MM.1S (cell line): ENCODE measurements around the gene PCSK1N.
"Not testable (repeated sequence)": the region's sequence is repeated elsewhere in the genome, so short reads cannot be mapped to it uniquely, and the experiment has no call there.

ENCODE experiments used
- DNase-seq: peaks from one replicate; pipeline ENCODE4 v3.0.0-alpha.2; 2015
- H2AFZ ChIP-seq: fragments of 300-600 bp; sonication (generic); 2 replicates; pipeline ENCODE4 v1.6.0; 2016; ENCODE audit warnings: antibody characterized with exemption, low read length
- H3F3A ChIP-seq: fragments of 300-600 bp; sonication (generic); 2 replicates; pipeline ENCODE4 v1.6.1; 2016; ENCODE audit warnings: mild to moderate bottlenecking, antibody characterized with exemption, low read length, moderate library complexity, mixed read lengths; ENCODE audit not compliant: insufficient read depth
- H3K27ac ChIP-seq: fragments of 300-600 bp; sonication (generic); 2 replicates; pipeline ENCODE4 v1.5.1; 2016; ENCODE audit warnings: mild to moderate bottlenecking, low read length
- H3K27me3 ChIP-seq: fragments of 300-600 bp; sonication (generic); replicated peaks from 2 replicates; pipeline ENCODE4 v1.6.0; 2016; ENCODE audit warnings: low read length; ENCODE audit not compliant: insufficient read depth
- H3K36me3 ChIP-seq: fragments of 300-600 bp; sonication (generic); replicated peaks from 2 replicates; pipeline ENCODE4 v1.6.1; 2016; ENCODE audit warnings: mild to moderate bottlenecking, low read length, mixed read lengths; ENCODE audit not compliant: insufficient read depth
- H3K4me1 ChIP-seq: fragments of 300-600 bp; sonication (generic); 2 replicates; pipeline ENCODE4 v1.6.1; 2016; ENCODE audit warnings: low read length, mixed read lengths
- H3K4me2 ChIP-seq: fragments of 300-600 bp; sonication (generic); 2 replicates; pipeline ENCODE4 v1.6.0; 2016; ENCODE audit warnings: low read depth, low read length
- H3K4me3 ChIP-seq: fragments of 300-600 bp; sonication (generic); 2 replicates; pipeline ENCODE4 v1.5.1; 2016; ENCODE audit warnings: low read length, mixed read lengths
- H3K79me2 ChIP-seq: fragments of 300-600 bp; sonication (generic); 2 replicates; pipeline ENCODE4 v1.6.1; 2016; ENCODE audit warnings: mixed run types, low read length, mixed read lengths
- H3K9ac ChIP-seq: fragments of 300-600 bp; sonication (generic); 2 replicates; pipeline ENCODE4 v1.6.1; 2016; ENCODE audit warnings: low read length, mixed read lengths
- H3K9me2 ChIP-seq: fragments of 300-600 bp; sonication (generic); replicated peaks from 2 replicates; pipeline ENCODE4 v1.6.1; 2016; ENCODE audit warnings: mild to moderate bottlenecking, low read length, mixed read lengths; ENCODE audit not compliant: insufficient read depth
- H3K9me3 ChIP-seq: fragments of 300-600 bp; sonication (generic); replicated peaks from 2 replicates; pipeline ENCODE4 v1.6.1; 2016; ENCODE audit warnings: mild to moderate bottlenecking, low read length, mixed read lengths; ENCODE audit not compliant: insufficient read depth
- H4K20me1 ChIP-seq: fragments of 300-600 bp; sonication (generic); 2 replicates; pipeline ENCODE4 v1.6.1; 2016; ENCODE audit warnings: mild to moderate bottlenecking, low read length, moderate library complexity, mixed read lengths; ENCODE audit not compliant: insufficient read depth
- CTCF ChIP-seq: fragments of 300-600 bp; sonication (generic); IDR thresholded peaks from 2 replicates; pipeline ENCODE4 v1.5.1; 2016; ENCODE audit warnings: antibody characterized with exemption, low read length, mixed read lengths
- EZH2 ChIP-seq: fragments of 300-600 bp; sonication (generic); optimal IDR thresholded peaks from 2 replicates; pipeline ENCODE3; 2017; ENCODE audit warnings: low read depth, mild to moderate bottlenecking, antibody characterized with exemption, low read length, mixed read lengths
- EZH2phosphoT487 ChIP-seq: fragments of 300-600 bp; sonication (generic); IDR thresholded peaks from 2 replicates; pipeline ENCODE4 v1.6.1; 2018; ENCODE audit warnings: antibody characterized with exemption, low read length

Gene PCSK1N

GRCh38 chrX:48864210-48864609 lies 28.8 kb upstream of the PCSK1N start:
- no peaks in the 10 kb centered on the region for H3K9me2 ChIP-seq
- no peaks in the 10 kb centered on the region for H3F3A ChIP-seq
- H3K9ac ChIP-seq, result no peak overlapping the region
- H3K4me3 ChIP-seq, result no peak overlapping the region
- no peaks in the 10 kb centered on the region for H3K27me3 ChIP-seq
- no peaks in the 10 kb centered on the region for H3K9me3 ChIP-seq
- H3K27ac ChIP-seq, result no peak overlapping the region
- H4K20me1 ChIP-seq, result no peaks in the 10 kb centered on the region
- no peak overlapping the region for H3K4me2 ChIP-seq
- H2AFZ ChIP-seq, result no peak overlapping the region
- DNase-seq, result no peak
- TF ChIP-seq EZH2 (no peak), EZH2phosphoT487 (no peak)
- no peaks in the 10 kb centered on the region for H3K4me1 ChIP-seq
- H3K36me3 ChIP-seq, result no peaks in the 10 kb centered on the region
- no peaks in the 10 kb centered on the region for H3K79me2 ChIP-seq

GRCh38 chrX:48854898-48855297 lies 19.5 kb upstream of the PCSK1N start:
- Histone ChIP-seq H2AFZ (no peak overlapping the region), H3K36me3 (no peaks in the 10 kb centered on the region), H3K4me1 (no peaks in the 10 kb centered on the region), H4K20me1 (no peaks in the 10 kb centered on the region), H3K27ac (no peak overlapping the region), H3F3A (no peaks in the 10 kb centered on the region), H3K79me2 (no peaks in the 10 kb centered on the region), H3K9me3 (no peaks in the 10 kb centered on the region), H3K4me3 (no peak overlapping the region), H3K27me3 (no peaks in the 10 kb centered on the region), H3K9ac (no peak overlapping the region), H3K4me2 (no peak overlapping the region), H3K9me2 (no peaks in the 10 kb centered on the region)
- no peak for DNase-seq
- TF ChIP-seq EZH2 (no peak), CTCF (0 out of 2 replicates have a peak, but pooled peaks have one; percentile 12)

- not testable (repeated sequence) for H3K9ac ChIP-seq, H3K27me3 ChIP-seq, H3F3A ChIP-seq, H3K9me3 ChIP-seq, H3K79me2 ChIP-seq, H2AFZ ChIP-seq, DNase-seq, H3K4me2 ChIP-seq, H3K9me2 ChIP-seq, H4K20me1 ChIP-seq, H3K27ac ChIP-seq, H3K36me3 ChIP-seq, H3K4me3 ChIP-seq, H3K4me1 ChIP-seq
These were observed 18.9 kb upstream of the PCSK1N start for GRCh38 chrX:48854121-48854804.

- not testable (repeated sequence) for H3K27me3 ChIP-seq, H3K4me1 ChIP-seq, H3F3A ChIP-seq, H4K20me1 ChIP-seq, H3K9me3 ChIP-seq, H3K27ac ChIP-seq, H3K79me2 ChIP-seq, H3K9me2 ChIP-seq, H2AFZ ChIP-seq, H3K9ac ChIP-seq, H3K36me3 ChIP-seq, DNase-seq, H3K4me2 ChIP-seq, H3K4me3 ChIP-seq
These were observed 18.1 kb upstream of the PCSK1N start for GRCh38 chrX:48853494-48853893.

- Histone ChIP-seq H3K36me3 (no peaks in the 10 kb centered on the region), H3K4me3 (no peak overlapping the region), H3K27me3 (no peaks in the 10 kb centered on the region), H3K9me3 (no peaks in the 10 kb centered on the region), H4K20me1 (no peaks in the 10 kb centered on the region), H3K79me2 (no peaks in the 10 kb centered on the region), H3K4me1 (no peaks in the 10 kb centered on the region), H2AFZ (no peak overlapping the region), H3F3A (no peaks in the 10 kb centered on the region), H3K9me2 (no peaks in the 10 kb centered on the region), H3K9ac (no peak overlapping the region), H3K4me2 (no peak overlapping the region), H3K27ac (no peak overlapping the region)
- TF ChIP-seq EZH2phosphoT487 (no peak), CTCF (no peak), EZH2 (no peak)
- no peak for DNase-seq
These were observed 17.4 kb upstream of the PCSK1N start for GRCh38 chrX:48852857-48853256.
